K562 (cell line): ENCODE results near the gene PARD3B.

Experiments used
- HMBOX1 ChIP-seq: sonication (generic); IDR thresholded peaks from 2 replicates; pipeline ENCODE4 v1.6.1; 2016
- PHB2 ChIP-seq: fragments of 450-650 bp; IDR thresholded peaks from 2 replicates; pipeline ENCODE4 v1.6.1; 2017; ENCODE audit warnings: low read depth
- POLR2A ChIP-seq: fragments of 450-650 bp; conservative IDR thresholded peaks from 2 replicates; pipeline ENCODE4 v1.6.1; 2016
- POLR2AphosphoS5 ChIP-seq: IDR thresholded peaks from 2 replicates; pipeline ENCODE4 v1.6.1; 2011; ENCODE audit warnings: mild to moderate bottlenecking, low read depth, low read length, moderate library complexity; ENCODE audit not compliant: control insufficient read depth, insufficient read depth
- SIN3A ChIP-seq, 2 experiments: fragments of 150-350 bp in 1 of 2; IDR thresholded peaks; 2 replicates each; pipeline ENCODE4 v1.6.1; 2011 to 2016; ENCODE audit warnings: borderline replicate concordance in 2 of 2, low read depth in 2 of 2, low read length in 2 of 2, mild to moderate bottlenecking in 2 of 2, moderate library complexity in 2 of 2; ENCODE audit not compliant: control insufficient read depth in 1 of 2
- ZBTB40 ChIP-seq, 2 experiments: fragments of 450-650 bp in 1 of 2; sonication (generic) in 1 of 2; formaldehyde crosslinking in 1 of 2; IDR thresholded peaks; 2 replicates each; pipeline versions ENCODE4 v1.7.1 to v1.9.0; 2016 to 2022; ENCODE audit warnings: inconsistent platforms in 1 of 2, mild to moderate bottlenecking in 1 of 2, missing genetic modification reagents in 1 of 2
- ZNF121 ChIP-seq: sonication (generic); formaldehyde crosslinking; conservative IDR thresholded peaks from 2 replicates; pipeline ENCODE4 v1.8.0; 2022; ENCODE audit warnings: missing genetic modification reagents
- ZNF274 ChIP-seq: IDR thresholded peaks from 2 replicates; pipeline ENCODE4 v1.6.1; 2011; ENCODE audit warnings: low read depth, mild to moderate bottlenecking, low read length, moderate library complexity, borderline replicate concordance
- ZNF740 ChIP-seq, 3 experiments: fragments of 200-800 bp in 1 of 3; sonication (Bioruptor generic) in 1 of 3; sonication (generic) in 1 of 3; formaldehyde crosslinking in 1 of 3; IDR thresholded peaks; 2 replicates each; pipeline versions ENCODE4 v1.6.1 to v1.8.0; 2016 to 2022; ENCODE audit warnings: mild to moderate bottlenecking in 2 of 3, missing compliant biosample characterization in 2 of 3, missing genetic modification characterization in 2 of 3, missing genetic modification reagents in 1 of 3
- ZNF75A ChIP-seq: fragments of 450-650 bp; formaldehyde crosslinking; IDR thresholded peaks from 2 replicates; pipeline ENCODE4 v1.4.0; 2020; ENCODE audit warnings: mild to moderate bottlenecking

GRCh38 chr2:204732019-204732418 lies 186.7 kb downstream of the PARD3B start:
- TF ChIP-seq ZNF740 (CRISPR knock-in tag; IDR thresholded peaks at IDR 0.05) (no peak), ZNF740 (tag; IDR thresholded peaks at IDR 0.05) (no peak), ZNF121 (CRISPR knock-in tag) (no peak), POLR2A (no peak), ZNF274 (no peak), ZNF75A (CRISPR knock-in tag) (no peak), HMBOX1 (no peak), PHB2 (no peak), POLR2AphosphoS5 (no peak), ZBTB40 (IDR thresholded peaks at IDR 0.05) (no peak), ZBTB40 (CRISPR knock-in tag; IDR thresholded peaks at IDR 0.05) (no peak), SIN3A (IDR thresholded peaks at IDR 0.05; ENCODE audit: borderline replicate concordance in 2 of 2, control insufficient read depth in 1 of 2, low read depth in 2 of 2, low read length in 2 of 2) (no peak)
